ENCODE results near the gene ADARB1. TPM values are rescaled to one million over a fixed set of nuclear protein-coding genes. Genes with fewer than 3 reads are reported as not detected.

ADARB1 gene
- total and polyA plus RNA-seq, 2 experiments from 2014 or later: 16.0 to 17.3 TPM

DNA sequence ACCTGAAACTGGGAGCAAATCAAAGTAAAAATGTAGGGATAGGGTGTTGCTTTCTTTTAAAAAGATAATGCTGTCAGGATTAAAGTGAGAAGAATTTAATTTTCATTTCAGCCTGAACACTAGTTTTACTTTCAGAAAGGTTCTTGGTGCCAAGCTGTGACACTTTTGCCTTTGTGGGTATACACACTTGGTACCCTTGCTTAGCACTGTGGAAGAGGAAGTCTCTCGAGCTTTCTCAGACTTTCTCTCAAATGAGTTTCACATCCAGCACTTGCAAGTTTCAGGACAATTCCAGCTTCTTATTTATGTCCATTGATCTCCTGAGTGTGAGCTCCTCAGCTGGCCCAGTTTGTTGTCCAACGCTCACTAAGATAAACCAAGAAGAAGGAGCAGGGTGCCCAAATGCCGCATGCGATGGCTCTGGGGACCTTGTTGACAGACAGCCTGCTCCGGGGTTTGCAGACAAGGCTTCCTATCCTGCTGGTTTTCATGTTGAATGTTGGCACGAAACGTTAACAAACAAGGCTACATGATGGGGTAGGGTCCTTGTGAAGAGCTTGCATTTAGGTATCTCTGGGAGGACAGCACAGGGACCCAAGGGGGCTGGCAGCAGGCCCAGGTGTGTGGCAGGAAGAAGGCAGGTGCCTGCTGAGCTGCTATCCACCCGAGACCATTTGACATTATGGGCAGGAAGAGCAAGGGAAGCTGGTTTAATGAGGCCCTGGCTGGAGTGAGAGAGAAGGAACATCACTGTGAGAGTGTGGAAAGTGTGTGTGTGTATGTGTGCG lies 133.7 kb downstream of the ADARB1 start:
- Histone ChIP-seq H4K20me1 (ENCODE audit: insufficient read depth, poor library complexity, severe bottlenecking) (no peaks in the 10 kb centered on the region), H2AFZ (no peak overlapping the region), H3K27me3 (no peaks in the 10 kb centered on the region), H3K79me2 (no peaks in the 10 kb centered on the region), H3K4me1 (ENCODE audit: insufficient read depth) (no peaks in the 10 kb centered on the region), H3K36me3 (replicated peaks; ENCODE audit: insufficient read depth, low read depth) (no peaks in the 10 kb centered on the region), H3K9me3 (ENCODE audit: low read depth) (no peaks in the 10 kb centered on the region), H3K27ac (no peak overlapping the region), H3K4me3 (no peak overlapping the region), H3K4me2 (no peak overlapping the region), H3K9me2 (replicated peaks; ENCODE audit: insufficient read depth) (no peaks in the 10 kb centered on the region)
- WGBS (ENCODE audit: low lambda C conversion rate, missing lambda C conversion rate): 87% methylated on average over 9 of the region's 9 CpGs
- TF ChIP-seq, protein P1, sequence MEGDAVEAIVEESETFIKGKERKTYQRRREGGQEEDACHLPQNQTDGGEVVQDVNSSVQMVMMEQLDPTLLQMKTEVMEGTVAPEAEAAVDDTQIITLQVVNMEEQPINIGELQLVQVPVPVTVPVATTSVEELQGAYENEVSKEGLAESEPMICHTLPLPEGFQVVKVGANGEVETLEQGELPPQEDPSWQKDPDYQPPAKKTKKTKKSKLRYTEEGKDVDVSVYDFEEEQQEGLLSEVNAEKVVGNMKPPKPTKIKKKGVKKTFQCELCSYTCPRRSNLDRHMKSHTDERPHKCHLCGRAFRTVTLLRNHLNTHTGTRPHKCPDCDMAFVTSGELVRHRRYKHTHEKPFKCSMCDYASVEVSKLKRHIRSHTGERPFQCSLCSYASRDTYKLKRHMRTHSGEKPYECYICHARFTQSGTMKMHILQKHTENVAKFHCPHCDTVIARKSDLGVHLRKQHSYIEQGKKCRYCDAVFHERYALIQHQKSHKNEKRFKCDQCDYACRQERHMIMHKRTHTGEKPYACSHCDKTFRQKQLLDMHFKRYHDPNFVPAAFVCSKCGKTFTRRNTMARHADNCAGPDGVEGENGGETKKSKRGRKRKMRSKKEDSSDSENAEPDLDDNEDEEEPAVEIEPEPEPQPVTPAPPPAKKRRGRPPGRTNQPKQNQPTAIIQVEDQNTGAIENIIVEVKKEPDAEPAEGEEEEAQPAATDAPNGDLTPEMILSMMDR (IDR thresholded peaks at IDR 0.05; ENCODE audit: poor library complexity): no peak
- TF ChIP-seq EZH2 (IDR thresholded peaks at IDR 0.05; ENCODE audit: borderline replicate concordance) (no peak), EZH2phosphoT487 (IDR thresholded peaks at IDR 0.05; ENCODE audit: low read depth, severe bottlenecking, unreplicated experiment) (no peak)
- no peak for DNase-seq (ENCODE audit: low spot score)

DNA sequence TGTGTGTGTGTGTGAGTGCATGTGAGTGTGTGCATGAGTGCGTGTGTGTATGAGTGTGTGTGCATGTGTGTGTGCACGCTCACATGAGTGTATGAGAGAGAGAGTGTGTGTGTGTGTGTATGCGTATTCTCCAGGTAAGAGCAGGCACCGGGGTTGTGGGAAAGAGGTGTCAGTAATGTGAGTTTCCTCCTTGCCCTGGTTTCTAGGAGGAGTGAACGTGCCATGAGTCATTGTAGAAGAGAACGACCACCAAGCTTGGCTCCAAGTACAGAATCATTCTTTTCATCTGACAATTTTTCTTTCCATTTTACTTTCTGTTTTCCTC lies 134.2 kb downstream of the ADARB1 start:
- TF ChIP-seq EZH2phosphoT487 (IDR thresholded peaks at IDR 0.05; ENCODE audit: low read depth, severe bottlenecking, unreplicated experiment): no peak
- no peak for TF ChIP-seq EZH2 (IDR thresholded peaks at IDR 0.05; ENCODE audit: borderline replicate concordance)
- TF ChIP-seq, protein P1 (IDR thresholded peaks at IDR 0.05; ENCODE audit: poor library complexity): no peak
- H3K9me2 ChIP-seq (replicated peaks; ENCODE audit: insufficient read depth): no peaks in the 10 kb centered on the region
- H3K4me1 ChIP-seq (ENCODE audit: insufficient read depth): no peaks in the 10 kb centered on the region
- no peaks in the 10 kb centered on the region for H4K20me1 ChIP-seq (ENCODE audit: insufficient read depth, poor library complexity, severe bottlenecking)
- H3K36me3 ChIP-seq (replicated peaks; ENCODE audit: insufficient read depth, low read depth): no peaks in the 10 kb centered on the region
- no peaks in the 10 kb centered on the region for H3K9me3 ChIP-seq (ENCODE audit: low read depth)
- no peak overlapping the region for H3K4me2 ChIP-seq
- H3K27ac ChIP-seq: no peak overlapping the region
- H3K27me3 ChIP-seq: no peaks in the 10 kb centered on the region
- no peak overlapping the region for H3K4me3 ChIP-seq
- no peaks in the 10 kb centered on the region for H3K79me2 ChIP-seq
- no peak overlapping the region for H2AFZ ChIP-seq
- no peak for DNase-seq (ENCODE audit: low spot score)
- 83% methylated on average over 6 of the region's 6 CpGs for WGBS (ENCODE audit: low lambda C conversion rate, missing lambda C conversion rate)

DNA sequence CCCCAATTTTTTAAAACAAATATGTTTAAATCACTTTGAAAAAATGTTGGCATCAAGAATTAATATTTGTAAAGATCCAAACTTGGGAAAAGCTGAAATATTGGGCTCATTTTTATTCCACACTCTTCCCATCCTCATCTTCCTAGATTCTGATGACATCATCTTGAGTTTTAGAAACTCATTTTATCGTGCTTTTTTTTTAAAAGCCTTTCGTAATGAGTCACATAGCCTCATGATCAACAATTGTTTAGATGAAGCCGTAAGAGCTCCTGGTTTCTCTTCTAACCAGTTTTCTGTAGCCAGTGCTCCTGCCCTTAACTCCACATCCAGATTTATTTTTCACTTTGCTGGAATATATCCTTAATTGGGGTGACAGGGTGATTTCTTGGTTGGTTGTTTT lies 134.7 kb downstream of the ADARB1 start:
- Histone ChIP-seq H3K4me2 (no peak overlapping the region), H3K27me3 (no peaks in the 10 kb centered on the region), H3K27ac (no peak overlapping the region), H2AFZ (no peak overlapping the region), H3K4me1 (ENCODE audit: insufficient read depth) (no peaks in the 10 kb centered on the region), H3K9me2 (replicated peaks; ENCODE audit: insufficient read depth) (no peaks in the 10 kb centered on the region), H3K9me3 (ENCODE audit: low read depth) (no peaks in the 10 kb centered on the region), H3K4me3 (no peak overlapping the region), H3K36me3 (replicated peaks; ENCODE audit: insufficient read depth, low read depth) (no peaks in the 10 kb centered on the region), H4K20me1 (ENCODE audit: insufficient read depth, poor library complexity, severe bottlenecking) (no peaks in the 10 kb centered on the region), H3K79me2 (no peaks in the 10 kb centered on the region)
- 75% methylated on average over 3 of the region's 3 CpGs for WGBS (ENCODE audit: low lambda C conversion rate, missing lambda C conversion rate)
- TF ChIP-seq, protein P1 (IDR thresholded peaks at IDR 0.05; ENCODE audit: poor library complexity): no peak
- TF ChIP-seq EZH2phosphoT487 (IDR thresholded peaks at IDR 0.05; ENCODE audit: low read depth, severe bottlenecking, unreplicated experiment): no peak
- TF ChIP-seq EZH2 (IDR thresholded peaks at IDR 0.05; ENCODE audit: borderline replicate concordance): no peak
- DNase-seq (ENCODE audit: low spot score): no peak
